HCT116 (cell line): ENCODE results near the gene KRT78. TPM values are rescaled to one million over a fixed set of nuclear protein-coding genes. Genes with fewer than 3 reads are reported as not detected.

Source experiments
- ATAC-seq: fragments of 200-7000 bp; cut with Tn5 transposase; 2 replicates; pipeline ENCODE4 v1.9.1; 2020; ENCODE audit warnings: mild to moderate bottlenecking, moderate library complexity
- BruUV-seq: library from RNA; stranded (reverse); fragments of 400-500 nt; replicated peaks from 2 replicates; lab custom pipeline; 2021; lab: Mats Ljungman, UMichigan
- CTCF ChIA-PET: fragments of 300-600 bp; sonication (Branson Sonifier 250); formaldehyde crosslinking; loops from one replicate; lab custom pipeline; 2021; ENCODE audit warnings: antibody characterized with exemption; lab: Charles Lee
- POLR2A ChIA-PET: fragments of 300-600, 350-600 bp; sonication (Branson Sonifier 250); formaldehyde crosslinking; loops from one replicate; lab custom pipeline; 2021; ENCODE audit warnings: antibody characterized with exemption; lab: Charles Lee
- RAD21 ChIA-PET, 2 experiments: fragments of 300-600 bp; sonication (Branson Sonifier 250); formaldehyde crosslinking; loops; one replicate each; lab custom pipeline; 2023; ENCODE audit warnings: low total read pairs in 2 of 2; ENCODE audit not compliant: uncharacterized antibody in 2 of 2, unreplicated experiment in 2 of 2, low non-redundant PET in 1 of 2; lab: Charles Lee
- DNase-seq: peaks from one replicate; pipeline ENCODE4 v3.0.0-alpha.2; 2010; ENCODE audit warnings: low read depth, low spot score
- H2AFZ ChIP-seq: fragments of 200-600 bp; shearing (Covaris generic), sonication (generic); 2 replicates; pipeline ENCODE4 v1.6.1; 2017; ENCODE audit warnings: low read depth, mixed run types, mixed read lengths, antibody characterized with exemption, low read length; ENCODE audit not compliant: poor library complexity, severe bottlenecking
- H3K27ac ChIP-seq: 2 replicates; pipeline ENCODE4 v1.5.1; 2012; ENCODE audit warnings: low read depth, low read length
- H3K27me3 ChIP-seq: fragments of 200-600 bp; sonication (generic); 2 replicates; pipeline ENCODE4 v1.6.1; 2016; ENCODE audit warnings: mixed run types, low read length, mixed read lengths; ENCODE audit not compliant: insufficient read depth
- H3K36me3 ChIP-seq, 2 experiments: fragments of 200-500 bp in 1 of 2; fragments of 200-600 bp in 1 of 2; sonication (Bioruptor generic) in 1 of 2; sonication (generic) in 1 of 2; 2 replicates each; pipeline versions ENCODE4 v1.5.1 to v1.6.1; 2014 to 2016; ENCODE audit warnings: low read length in 2 of 2, inconsistent platforms in 1 of 2, mixed read lengths in 1 of 2, mixed run types in 1 of 2; ENCODE audit not compliant: insufficient read depth in 2 of 2, control insufficient read depth in 1 of 2
- H3K4me1 ChIP-seq, 2 experiments: fragments of 200-600 bp in 1 of 2; sonication (generic) in 1 of 2; 2 replicates each; pipeline versions ENCODE4 v1.5.1 to v1.6.1; 2012 to 2017; ENCODE audit warnings: low read length in 2 of 2, inconsistent platforms in 1 of 2, mild to moderate bottlenecking in 1 of 2, mixed read lengths in 1 of 2, mixed run types in 1 of 2, moderate library complexity in 1 of 2; ENCODE audit not compliant: insufficient read depth in 2 of 2, control insufficient read depth in 1 of 2
- H3K4me2 ChIP-seq: fragments of 200-600 bp; sonication (generic); 2 replicates; pipeline ENCODE4 v1.6.1; 2017; ENCODE audit warnings: mixed run types, low read length, mixed read lengths
- H3K4me3 ChIP-seq, 2 experiments: fragments of 200-600 bp in 1 of 2; sonication (generic) in 1 of 2; replicated peaks in 1 of 2; 2 replicates each; pipeline ENCODE4 v1.5.1; 2011 to 2016; ENCODE audit warnings: low read length in 2 of 2, control low read depth in 1 of 2, low read depth in 1 of 2, mild to moderate bottlenecking in 1 of 2, mixed read lengths in 1 of 2, mixed run types in 1 of 2
- H3K79me2 ChIP-seq: fragments of 200-600 bp; sonication (generic); 2 replicates; pipeline ENCODE4 v1.6.1; 2017; ENCODE audit warnings: mild to moderate bottlenecking, mixed run types, low read length, moderate library complexity, mixed read lengths; ENCODE audit not compliant: insufficient read depth
- H3K9ac ChIP-seq: fragments of 200-600 bp; sonication (generic); 2 replicates; pipeline ENCODE4 v1.6.1; 2016; ENCODE audit warnings: low read length, mixed read lengths
- H3K9me2 ChIP-seq: fragments of 200-600 bp; sonication (generic), shearing (Covaris generic); 2 replicates; pipeline ENCODE4 v1.6.1; 2017; ENCODE audit warnings: mixed run types, mild to moderate bottlenecking, moderate library complexity; ENCODE audit not compliant: insufficient read depth
- H3K9me3 ChIP-seq, 2 experiments: fragments of 200-500 bp in 1 of 2; fragments of 200-600 bp in 1 of 2; sonication (Bioruptor generic) in 1 of 2; sonication (generic) in 1 of 2; 2 replicates each; pipeline ENCODE4 v1.6.1; 2014 to 2017; ENCODE audit warnings: low read length in 2 of 2, mixed read lengths in 2 of 2, inconsistent platforms in 1 of 2, low read depth in 1 of 2, mild to moderate bottlenecking in 1 of 2, mixed run types in 1 of 2, moderate library complexity in 1 of 2; ENCODE audit not compliant: control insufficient read depth in 1 of 2, insufficient read depth in 1 of 2
- H4K20me1 ChIP-seq: fragments of 200-600 bp; sonication (generic), shearing (Covaris generic); 2 replicates; pipeline ENCODE4 v1.6.1; 2017; ENCODE audit warnings: mixed run types, mild to moderate bottlenecking, moderate library complexity; ENCODE audit not compliant: insufficient read depth
- CBX3 ChIP-seq: IDR thresholded peaks from 2 replicates; pipeline ENCODE4 v1.6.1; 2012; ENCODE audit warnings: low read depth
- CEBPB ChIP-seq: IDR thresholded peaks from 2 replicates; pipeline ENCODE4 v1.6.1; 2012; ENCODE audit warnings: low read depth
- EGR1 ChIP-seq: IDR thresholded peaks from 2 replicates; pipeline ENCODE4 v1.6.1; 2012; ENCODE audit warnings: low read depth
- JUND ChIP-seq: IDR thresholded peaks from 2 replicates; pipeline ENCODE4 v1.6.1; 2012
- POLR2AphosphoS5 ChIP-seq: IDR thresholded peaks from 2 replicates; pipeline ENCODE4 v1.6.1; 2011; ENCODE audit warnings: mild to moderate bottlenecking, low read depth, low read length, moderate library complexity
- RAD21 ChIP-seq: IDR thresholded peaks from 2 replicates; pipeline ENCODE4 v1.6.1; 2012; ENCODE audit warnings: low read depth, mild to moderate bottlenecking
- SIN3A ChIP-seq: IDR thresholded peaks from 2 replicates; pipeline ENCODE4 v1.6.1; 2012; ENCODE audit warnings: low read depth
- SP1 ChIP-seq: IDR thresholded peaks from 2 replicates; pipeline ENCODE4 v1.6.1; 2012; ENCODE audit warnings: low read depth
- TCF7L2 ChIP-seq: IDR thresholded peaks from 2 replicates; pipeline ENCODE4 v1.7.0; 2011; ENCODE audit warnings: borderline replicate concordance, inconsistent platforms; ENCODE audit not compliant: insufficient read depth, insufficient read length; ENCODE audit errors: extremely low read depth
- YY1 ChIP-seq: IDR thresholded peaks from 2 replicates; pipeline ENCODE4 v1.6.1; 2011; ENCODE audit warnings: low read length, low read depth, moderate library complexity, mild to moderate bottlenecking; ENCODE audit not compliant: insufficient replicate concordance; ENCODE audit errors: extremely low read depth
- intact Hi-C: fragments of 100-400 bp; cut with micrococcal nuclease; formaldehyde crosslinking; loops from 2 replicates; pipeline ENCODE4 v1.10.0; 2022
- total RNA-seq: library from RNA; stranded (reverse); gene quantifications from one replicate; pipeline ENCODE4 v1.2.1, GENCODE V29; 2021; ENCODE audit not compliant: unreplicated experiment
- TF ChIP-seq, protein P1 (sequence below): IDR thresholded peaks from 2 replicates; pipeline ENCODE4 v1.6.1; 2012; ENCODE audit warnings: low read depth

Gene KRT78
- total RNA-seq, 1 experiment from 2014 or later: not detected

DNA sequence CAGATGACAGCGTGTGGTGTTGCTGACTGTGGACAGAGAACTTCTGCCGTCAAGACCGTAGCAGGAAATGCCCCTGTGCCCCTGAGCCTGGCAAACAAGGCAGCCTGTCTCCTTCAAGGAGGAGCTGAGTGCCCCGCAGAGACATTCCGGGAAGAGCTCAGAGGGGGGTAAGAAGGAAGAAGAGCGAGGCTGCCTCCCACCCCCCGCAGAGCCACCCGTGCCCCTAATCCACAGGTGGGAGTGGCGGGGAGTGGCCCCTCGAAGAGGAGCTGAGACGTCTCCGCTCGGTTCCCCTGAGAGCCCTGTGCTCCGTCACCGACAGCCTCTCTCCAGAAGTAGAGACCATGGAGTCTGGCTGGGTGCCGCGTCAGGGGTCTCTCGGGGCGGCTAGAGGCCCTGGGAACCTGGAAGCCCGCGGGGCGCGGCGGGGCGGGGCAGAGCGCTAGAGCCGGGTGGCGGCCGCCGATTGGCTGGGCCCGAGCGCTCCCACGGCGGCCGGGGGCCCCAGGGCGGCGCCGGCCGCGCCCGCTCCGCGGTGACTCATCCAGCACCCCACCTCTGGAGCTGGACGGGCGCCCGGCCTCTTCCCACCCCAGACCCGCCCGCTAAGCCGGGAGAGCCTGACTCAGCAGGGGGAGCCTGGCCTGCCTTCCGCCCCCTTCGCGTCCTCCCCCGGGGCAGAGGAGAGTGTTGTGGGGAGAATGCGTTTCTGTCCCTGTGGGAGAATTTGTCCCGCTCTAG, 25.2 kb upstream of the KRT78 start:
- H3K9ac ChIP-seq: peak overlapping the region; percentile 78
- no peaks in the 10 kb centered on the region for H3K79me2 ChIP-seq
- POLR2A ChIA-PET: interaction anchor here (1.0 to 6.2 kb wide), 4 partner anchors 30 to 726 kb away, joined by 3 to 48 read pairs (median 3); no protein-coding TSS in a partner anchor

More for the DNA sequence above, 25.2 kb upstream of the KRT78 start:
- TF ChIP-seq CEBPB: no peak
- peak; percentile 28 for TF ChIP-seq TCF7L2
- no peak for TF ChIP-seq RAD21
- no peak for TF ChIP-seq EGR1
- TF ChIP-seq, protein P1, sequence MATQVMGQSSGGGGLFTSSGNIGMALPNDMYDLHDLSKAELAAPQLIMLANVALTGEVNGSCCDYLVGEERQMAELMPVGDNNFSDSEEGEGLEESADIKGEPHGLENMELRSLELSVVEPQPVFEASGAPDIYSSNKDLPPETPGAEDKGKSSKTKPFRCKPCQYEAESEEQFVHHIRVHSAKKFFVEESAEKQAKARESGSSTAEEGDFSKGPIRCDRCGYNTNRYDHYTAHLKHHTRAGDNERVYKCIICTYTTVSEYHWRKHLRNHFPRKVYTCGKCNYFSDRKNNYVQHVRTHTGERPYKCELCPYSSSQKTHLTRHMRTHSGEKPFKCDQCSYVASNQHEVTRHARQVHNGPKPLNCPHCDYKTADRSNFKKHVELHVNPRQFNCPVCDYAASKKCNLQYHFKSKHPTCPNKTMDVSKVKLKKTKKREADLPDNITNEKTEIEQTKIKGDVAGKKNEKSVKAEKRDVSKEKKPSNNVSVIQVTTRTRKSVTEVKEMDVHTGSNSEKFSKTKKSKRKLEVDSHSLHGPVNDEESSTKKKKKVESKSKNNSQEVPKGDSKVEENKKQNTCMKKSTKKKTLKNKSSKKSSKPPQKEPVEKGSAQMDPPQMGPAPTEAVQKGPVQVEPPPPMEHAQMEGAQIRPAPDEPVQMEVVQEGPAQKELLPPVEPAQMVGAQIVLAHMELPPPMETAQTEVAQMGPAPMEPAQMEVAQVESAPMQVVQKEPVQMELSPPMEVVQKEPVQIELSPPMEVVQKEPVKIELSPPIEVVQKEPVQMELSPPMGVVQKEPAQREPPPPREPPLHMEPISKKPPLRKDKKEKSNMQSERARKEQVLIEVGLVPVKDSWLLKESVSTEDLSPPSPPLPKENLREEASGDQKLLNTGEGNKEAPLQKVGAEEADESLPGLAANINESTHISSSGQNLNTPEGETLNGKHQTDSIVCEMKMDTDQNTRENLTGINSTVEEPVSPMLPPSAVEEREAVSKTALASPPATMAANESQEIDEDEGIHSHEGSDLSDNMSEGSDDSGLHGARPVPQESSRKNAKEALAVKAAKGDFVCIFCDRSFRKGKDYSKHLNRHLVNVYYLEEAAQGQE: no peak
- TF ChIP-seq YY1: no peak
- peak; percentile 20; the same call in 1 of the 2 replicates for TF ChIP-seq POLR2AphosphoS5
- no peak for TF ChIP-seq JUND
- TF ChIP-seq SP1: no peak
- TF ChIP-seq SIN3A: no peak
- TF ChIP-seq CBX3: no peak
- Histone ChIP-seq H3K9me3 (no peaks in the 10 kb centered on the region), H3K4me2 (peak overlapping the region; percentile 91), H3K27me3 (no peaks in the 10 kb centered on the region), H3K4me3 (peak overlapping the region; percentile 43 to 55), H4K20me1 (no peaks in the 10 kb centered on the region), H3K36me3 (no peaks in the 10 kb centered on the region), H3K4me1 (peaks cover 66 to 93% of the 10 kb centered on the region in 2 experiments), H3K9me2 (no peaks in the 10 kb centered on the region), H2AFZ (peak overlapping the region; percentile 15), H3K27ac (peak overlapping the region; percentile 81)
- RAD21 ChIA-PET: interaction anchor here in 1 of 2 experiments (0.7 kb wide), 1 partner anchor 11 kb away, joined by 3 read pairs; no protein-coding TSS in a partner anchor
- DNase-seq (peak; percentile 78), ATAC-seq (peak; percentile 74)
- BruUV-seq: TSS peak; percentile 91
- intact Hi-C loops: loop anchor here (5.0 kb wide), 4 partner anchors 547 to 727 kb away; no protein-coding TSS in a partner anchor
- CTCF ChIA-PET: interaction anchor here (0.7 to 2.5 kb wide), 12 partner anchors 8 to 849 kb away, joined by 3 to 17 read pairs (median 4); no protein-coding TSS in a partner anchor
